GM12873 (cell line): ENCODE data around the gene GIPC3.

Experiments used
- CTCF ChIP-seq: IDR thresholded peaks from 2 replicates; pipeline ENCODE4 v1.5.1; 2012; ENCODE audit warnings: low read depth, mild to moderate bottlenecking, moderate library complexity, low read length, control low read depth; ENCODE audit not compliant: insufficient read depth; ENCODE audit errors: missing control alignments

GIPC3 gene

GRCh38 chr19:3586707-3587346, 1.5 kb downstream of the GIPC3 start:
- no peak for TF ChIP-seq CTCF

GRCh38 chr19:3589439-3589838, 4.2 kb downstream of the GIPC3 start:
- TF ChIP-seq CTCF = no peak

GRCh38 chr19:3589949-3590348, 4.7 kb downstream of the GIPC3 start:
- TF ChIP-seq CTCF = no peak

GRCh38 chr19:3590991-3591659, 5.8 kb downstream of the GIPC3 start:
- TF ChIP-seq CTCF = no peak

- TF ChIP-seq CTCF = no peak
Measured at GRCh38 chr19:3591876-3592613, 6.8 kb downstream of the GIPC3 start.

GRCh38 chr19:3593156-3593555, 7.9 kb downstream of the GIPC3 start:
- no peak for TF ChIP-seq CTCF

GRCh38 chr19:3595521-3596061, 10.3 kb downstream of the GIPC3 start:
- TF ChIP-seq CTCF = no peak
